Peyer's patch (tissue), 4 donors: ENCODE measurements around the gene CCDC116. TPM values are rescaled to one million over a fixed set of nuclear protein-coding genes. Genes with fewer than 3 reads are reported as not detected.

Experiments used
- DNase-seq, 3 donors: peaks; one replicate each; pipeline ENCODE4 v3.0.0-alpha.2; 2017 to 2019
- H3K27ac ChIP-seq, 4 donors: fragments of 200-600 bp; sonication (generic); one replicate each; pipeline ENCODE4 v1.5.1; 2016 to 2019
- H3K27me3 ChIP-seq, 2 donors: fragments of 200-600 bp; sonication (generic); one replicate each; pipeline ENCODE4 v1.5.1; 2019
- H3K36me3 ChIP-seq, 3 donors: fragments of 200-600 bp; sonication (generic); one replicate each; pipeline ENCODE4 v1.5.1; 2016 to 2019
- H3K4me1 ChIP-seq, 4 donors: fragments of 200-600 bp; sonication (generic); one replicate each; pipeline ENCODE4 v1.5.1; 2016 to 2019
- H3K4me3 ChIP-seq, 4 donors: fragments of 200-600 bp; sonication (generic); 1 replicate in 3 of 4; 2 replicates in 1 of 4; pipeline ENCODE4 v1.5.1; 2016 to 2019; ENCODE audit warnings: mild to moderate bottlenecking in 1 of 4
- H3K9me3 ChIP-seq, 4 donors: fragments of 200-600 bp; sonication (generic); one replicate each; pipeline ENCODE4 v1.5.1; 2016 to 2019; ENCODE audit warnings: mild to moderate bottlenecking in 1 of 4
- POLR2A ChIP-seq, 2 donors: fragments of 450-650 bp; IDR thresholded peaks; one replicate each; pipeline ENCODE4 v1.5.1; 2017; ENCODE audit warnings: antibody characterized with exemption in 2 of 2, mild to moderate bottlenecking in 2 of 2, moderate library complexity in 2 of 2
- total RNA-seq, 4 donors: library from RNA; depleted of rRNA; stranded (reverse); fragments of >200 nt; gene quantifications; one replicate each; pipeline ENCODE4 v1.1.0, GENCODE V29; 2016
- TF ChIP-seq, protein P1 (sequence below), 6 experiments: fragments of 450-650 bp in 4 of 6; fragments of 200-600 bp in 2 of 6; sonication (generic) in 1 of 6; IDR thresholded peaks; one replicate each; pipeline ENCODE4 v1.5.1; 2017 to 2019; ENCODE audit warnings: antibody characterized with exemption in 6 of 6, mild to moderate bottlenecking in 3 of 6, moderate library complexity in 1 of 6

The CCDC116 gene
- total RNA-seq, 4 donors from 2014 or later, result 0.80 to 2.6 TPM; not detected in 2

DNA sequence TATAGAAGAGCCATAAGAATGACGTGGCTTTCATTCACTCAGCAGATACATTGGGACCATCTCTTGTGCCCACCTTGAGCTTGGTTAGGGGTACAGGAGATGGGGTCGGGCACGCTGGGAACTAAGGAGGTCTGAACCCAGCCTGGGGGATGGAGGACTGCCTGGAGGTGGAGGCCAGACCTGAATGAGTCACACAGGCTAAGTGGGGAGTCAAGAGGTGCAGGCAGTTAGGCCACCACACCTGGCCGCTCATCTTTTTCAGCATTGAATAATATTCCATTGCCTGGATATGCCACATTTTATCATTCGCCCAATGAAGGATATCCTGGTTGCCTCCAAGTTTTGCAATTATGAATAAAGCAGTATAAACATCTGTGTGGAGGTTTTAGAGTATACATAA, 29.4 kb downstream of the CCDC116 start:
- Histone ChIP-seq H3K36me3 (no peaks in the 10 kb centered on the region), H3K27ac (no peak overlapping the region), H3K4me1 (peaks cover 0 to 16% (median 2%) of the 10 kb centered on the region in 4 donors), H3K4me3 (no peak overlapping the region), H3K27me3 (no peaks in the 10 kb centered on the region), H3K9me3 (no peaks in the 10 kb centered on the region)
- TF ChIP-seq, protein P1, sequence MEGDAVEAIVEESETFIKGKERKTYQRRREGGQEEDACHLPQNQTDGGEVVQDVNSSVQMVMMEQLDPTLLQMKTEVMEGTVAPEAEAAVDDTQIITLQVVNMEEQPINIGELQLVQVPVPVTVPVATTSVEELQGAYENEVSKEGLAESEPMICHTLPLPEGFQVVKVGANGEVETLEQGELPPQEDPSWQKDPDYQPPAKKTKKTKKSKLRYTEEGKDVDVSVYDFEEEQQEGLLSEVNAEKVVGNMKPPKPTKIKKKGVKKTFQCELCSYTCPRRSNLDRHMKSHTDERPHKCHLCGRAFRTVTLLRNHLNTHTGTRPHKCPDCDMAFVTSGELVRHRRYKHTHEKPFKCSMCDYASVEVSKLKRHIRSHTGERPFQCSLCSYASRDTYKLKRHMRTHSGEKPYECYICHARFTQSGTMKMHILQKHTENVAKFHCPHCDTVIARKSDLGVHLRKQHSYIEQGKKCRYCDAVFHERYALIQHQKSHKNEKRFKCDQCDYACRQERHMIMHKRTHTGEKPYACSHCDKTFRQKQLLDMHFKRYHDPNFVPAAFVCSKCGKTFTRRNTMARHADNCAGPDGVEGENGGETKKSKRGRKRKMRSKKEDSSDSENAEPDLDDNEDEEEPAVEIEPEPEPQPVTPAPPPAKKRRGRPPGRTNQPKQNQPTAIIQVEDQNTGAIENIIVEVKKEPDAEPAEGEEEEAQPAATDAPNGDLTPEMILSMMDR (IDR thresholded peaks at IDR 0.05), result no peak
- no peak for TF ChIP-seq POLR2A (IDR thresholded peaks at IDR 0.05)
- no peak for DNase-seq

- Histone ChIP-seq H3K36me3 (no peaks in the 10 kb centered on the region), H3K27me3 (no peaks in the 10 kb centered on the region), H3K27ac (no peak overlapping the region), H3K4me1 (peaks cover 0 to 11% (median 0%) of the 10 kb centered on the region in 4 donors), H3K9me3 (no peaks in the 10 kb centered on the region), H3K4me3 (no peak overlapping the region)
- TF ChIP-seq POLR2A (IDR thresholded peaks at IDR 0.05), result no peak
- TF ChIP-seq, protein P1 (IDR thresholded peaks at IDR 0.05), result no peak
- DNase-seq, result peak in 1 of 3 donors; percentile 43
These were observed 31.2 kb downstream of the CCDC116 start for GRCh38 chr22:21663738-21664137.

DNA sequence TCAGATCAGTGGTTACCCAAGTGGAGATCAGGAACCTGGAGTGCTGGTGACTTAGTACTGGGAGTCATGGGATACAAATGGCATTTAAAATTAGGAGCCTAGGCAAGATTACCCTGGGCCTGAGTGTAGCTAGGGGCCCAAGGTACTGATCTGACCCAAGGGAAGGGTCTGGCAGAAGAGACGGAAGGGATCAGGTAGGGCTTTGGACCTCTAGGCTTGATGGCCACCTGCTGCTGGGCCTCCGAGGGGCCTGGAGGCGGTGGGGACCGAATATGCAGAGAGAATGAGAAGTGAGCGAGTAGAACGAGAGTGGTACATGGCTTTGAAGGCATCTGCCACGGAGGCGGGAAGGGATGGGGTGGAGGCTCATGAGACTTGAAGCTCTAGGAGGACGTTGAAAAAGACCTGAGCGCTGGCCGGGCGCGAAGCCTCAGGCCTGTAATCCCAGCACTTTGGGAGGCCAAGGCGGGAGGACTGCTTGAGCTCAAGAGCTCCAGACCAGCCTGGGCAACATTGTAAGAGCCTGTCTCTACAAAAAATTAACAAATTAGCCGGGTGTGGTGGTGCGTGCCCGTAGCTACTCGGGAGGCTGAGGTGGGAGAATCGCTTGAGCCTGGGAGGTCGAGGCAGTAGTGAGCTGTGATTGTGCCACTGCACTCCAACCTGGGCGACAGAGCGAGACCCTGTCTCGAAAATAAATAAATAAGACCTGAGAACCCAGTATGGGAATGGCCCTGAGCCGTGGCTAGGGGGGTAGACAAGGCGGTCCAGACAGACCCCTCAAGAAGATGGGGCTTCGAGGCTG, 32.7 kb downstream of the CCDC116 start:
- peak overlapping the region; percentile 82 to 95 (median 90) for H3K27ac ChIP-seq
- no peaks in the 10 kb centered on the region for H3K9me3 ChIP-seq
- peaks cover 0 to 2% (median 0%) of the 10 kb centered on the region in 3 donors for H3K36me3 ChIP-seq
- no peaks in the 10 kb centered on the region for H3K27me3 ChIP-seq
- TF ChIP-seq POLR2A (IDR thresholded peaks at IDR 0.05), result no peak
- TF ChIP-seq, protein P1 (IDR thresholded peaks at IDR 0.05), result no peak
- H3K4me3 ChIP-seq, result peak overlapping the region; percentile 60 to 77 (median 66)
- peaks cover 0 to 11% (median 0%) of the 10 kb centered on the region in 4 donors for H3K4me1 ChIP-seq
- no peak for DNase-seq

GRCh38 chr22:21666786-21667185, 34.2 kb downstream of the CCDC116 start:
- H3K4me3 ChIP-seq, result peak overlapping the region; percentile 60 to 77 (median 66)
- no peak for DNase-seq
- H3K36me3 ChIP-seq, result peaks cover 0 to 17% (median 0%) of the 10 kb centered on the region in 3 donors
- TF ChIP-seq, protein P1 (IDR thresholded peaks at IDR 0.05), result no peak
- TF ChIP-seq POLR2A (IDR thresholded peaks at IDR 0.05), result no peak
- no peaks in the 10 kb centered on the region for H3K9me3 ChIP-seq
- no peaks in the 10 kb centered on the region for H3K27me3 ChIP-seq
- H3K27ac ChIP-seq, result peak overlapping the region; percentile 82 to 95 (median 90)
- peaks cover 0 to 11% (median 0%) of the 10 kb centered on the region in 4 donors for H3K4me1 ChIP-seq

GRCh38 chr22:21669026-21669425, 36.5 kb downstream of the CCDC116 start:
- TF ChIP-seq, protein P1 (IDR thresholded peaks at IDR 0.05), result no peak
- TF ChIP-seq POLR2A (IDR thresholded peaks at IDR 0.05), result no peak
- peaks cover 0 to 11% (median 0%) of the 10 kb centered on the region in 4 donors for H3K4me1 ChIP-seq
- H3K36me3 ChIP-seq, result peaks cover 0 to 39% (median 0%) of the 10 kb centered on the region in 3 donors
- H3K9me3 ChIP-seq, result no peaks in the 10 kb centered on the region
- no peak for DNase-seq
- H3K27me3 ChIP-seq, result no peaks in the 10 kb centered on the region
- H3K4me3 ChIP-seq, result no peak overlapping the region
- no peak overlapping the region for H3K27ac ChIP-seq
